Caco-2 (cell line): Measurements from ENCODE around the gene TNNI3. TPM values are rescaled to one million over a fixed set of nuclear protein-coding genes. Genes with fewer than 3 reads are reported as not detected.
A peak's percentile ranks its signal among the peaks of the same experiment; 100 is the strongest.

Source experiments
- BruUV-seq: library from RNA; stranded (reverse); fragments of 400-500 nt; replicated peaks from 2 replicates; lab custom pipeline; 2021; lab: Mats Ljungman, UMichigan
- CTCF ChIA-PET: fragments of 300-600 bp; sonication (Branson Sonifier 250); formaldehyde crosslinking; loops from one replicate; lab custom pipeline; 2022; ENCODE audit warnings: antibody characterized with exemption; lab: Charles Lee
- POLR2A ChIA-PET: fragments of 300-600 bp; sonication (Branson Sonifier 250); formaldehyde crosslinking; loops from one replicate; lab custom pipeline; 2022; ENCODE audit warnings: antibody characterized with exemption; lab: Charles Lee
- DNase-seq, 2 experiments: peaks; one replicate each; pipeline versions ENCODE4 v3.0.0 to v3.0.0-alpha.2; 2020 to 2022
- H3K27me3 ChIP-seq: replicated peaks from 2 replicates; pipeline ENCODE4 v1.6.0; 2011; ENCODE audit warnings: low read length; ENCODE audit not compliant: control insufficient read depth, insufficient read depth
- H3K36me3 ChIP-seq: 2 replicates; pipeline ENCODE4 v1.5.1; 2011; ENCODE audit warnings: low read length; ENCODE audit not compliant: control insufficient read depth, insufficient read depth
- H3K4me1 ChIP-seq: fragments of 250-450 bp; sonication (Bioruptor Pico); 2 replicates; pipeline ENCODE4 v1.5.1; 2020; ENCODE audit warnings: mild to moderate bottlenecking
- H3K4me3 ChIP-seq: 2 replicates; pipeline ENCODE4 v1.5.1; 2011; ENCODE audit warnings: low read depth, mild to moderate bottlenecking, control low read depth, low read length
- H3K9me3 ChIP-seq: fragments of 250-450 bp; sonication (Bioruptor Pico); 2 replicates; pipeline ENCODE4 v1.5.1; 2020; ENCODE audit warnings: mild to moderate bottlenecking, moderate library complexity
- H3K27ac Mint-ChIP-seq: one replicate; pipeline ENCODE4 v1.8.0; 2022; ENCODE audit warnings: mixed read lengths; ENCODE audit not compliant: unreplicated experiment
- H3K27me3 Mint-ChIP-seq: one replicate; pipeline ENCODE4 v1.8.0; 2022; ENCODE audit warnings: mixed read lengths; ENCODE audit not compliant: insufficient read depth, unreplicated experiment
- H3K36me3 Mint-ChIP-seq: one replicate; pipeline ENCODE4 v1.8.0; 2022; ENCODE audit warnings: mild to moderate bottlenecking, mixed read lengths; ENCODE audit not compliant: insufficient read depth, unreplicated experiment
- H3K4me1 Mint-ChIP-seq: one replicate; pipeline ENCODE4 v1.8.0; 2022; ENCODE audit warnings: low read depth, mixed read lengths; ENCODE audit not compliant: unreplicated experiment
- H3K4me3 Mint-ChIP-seq: one replicate; pipeline ENCODE4 v1.8.0; 2022; ENCODE audit warnings: mild to moderate bottlenecking, moderate library complexity, mixed read lengths; ENCODE audit not compliant: unreplicated experiment
- H3K9me3 Mint-ChIP-seq: one replicate; pipeline ENCODE4 v1.8.0; 2022; ENCODE audit warnings: mixed read lengths; ENCODE audit not compliant: unreplicated experiment
- CTCF ChIP-seq, 2 experiments: fragments of 200-600 bp in 1 of 2; IDR thresholded peaks; 1 replicate in 1 of 2; 2 replicates in 1 of 2; pipeline versions ENCODE4 v1.5.1 to v1.8.0; 2011 to 2022; ENCODE audit warnings: antibody characterized with exemption in 1 of 2, control low read depth in 1 of 2, inconsistent platforms in 1 of 2, low read depth in 1 of 2, low read length in 1 of 2, mild to moderate bottlenecking in 1 of 2, moderate library complexity in 1 of 2; ENCODE audit not compliant: insufficient read depth in 1 of 2, severe bottlenecking in 1 of 2, unreplicated experiment in 1 of 2
- intact Hi-C: fragments of 100-400 bp; cut with micrococcal nuclease; formaldehyde crosslinking; loops from one replicate; pipeline ENCODE4 v1.10.0; 2022; ENCODE audit not compliant: unreplicated experiment
- total RNA-seq: library from RNA; stranded (reverse); gene quantifications from 2 replicates; pipeline ENCODE4 v1.2.3, GENCODE V29; 2022

The TNNI3 gene
- total RNA-seq, 1 experiment from 2014 or later, result 2.9 TPM

GRCh38 chr19:55175117-55175867 is 17.8 kb upstream of the TNNI3 start:
- H3K27ac Mint-ChIP-seq, result no peak overlapping the region
- H3K27me3 ChIP-seq, result no peaks in the 10 kb centered on the region
- no peaks in the 10 kb centered on the region for H3K36me3 ChIP-seq
- intact Hi-C loops, result no loop called here
- H3K9me3 Mint-ChIP-seq, result no peaks in the 10 kb centered on the region
- H3K9me3 ChIP-seq, result no peaks in the 10 kb centered on the region
- peaks cover 26% of the 10 kb centered on the region for H3K4me1 Mint-ChIP-seq
- no peaks in the 10 kb centered on the region for H3K36me3 Mint-ChIP-seq
- no peak for DNase-seq
- ChIA-PET CTCF (interaction anchor here (0.6 kb wide), 1 partner anchor 33 kb away, joined by 3 read pairs; no protein-coding TSS in a partner anchor), POLR2A (no interaction called here)
- no peak for TF ChIP-seq CTCF (IDR thresholded peaks at IDR 0.05; ENCODE audit: insufficient read depth in 1 of 2, low read depth in 1 of 2, low read length in 1 of 2, severe bottlenecking in 1 of 2, unreplicated experiment in 1 of 2)
- H3K4me3 Mint-ChIP-seq, result no peak overlapping the region
- peaks cover 16% of the 10 kb centered on the region; the same call in 1 of the 2 replicates for H3K4me1 ChIP-seq
- no peak overlapping the region for H3K4me3 ChIP-seq
- peaks cover 32% of the 10 kb centered on the region for H3K27me3 Mint-ChIP-seq
- no TSS peak for BruUV-seq

GRCh38 chr19:55174425-55175116 is 17.0 kb upstream of the TNNI3 start:
- H3K27me3 Mint-ChIP-seq, result peaks cover 35% of the 10 kb centered on the region
- no peak for DNase-seq
- H3K9me3 Mint-ChIP-seq, result no peaks in the 10 kb centered on the region
- ChIA-PET CTCF (no interaction called here), POLR2A (no interaction called here)
- no peak overlapping the region for H3K27ac Mint-ChIP-seq
- peaks cover 21% of the 10 kb centered on the region for H3K4me1 Mint-ChIP-seq
- H3K27me3 ChIP-seq, result no peaks in the 10 kb centered on the region
- H3K9me3 ChIP-seq, result no peaks in the 10 kb centered on the region
- intact Hi-C loops, result loop anchor here (5.0 kb wide), 1 partner anchor 33 kb away; the partner anchor contains the start of gene PTPRH
- H3K36me3 ChIP-seq, result no peaks in the 10 kb centered on the region
- no TSS peak for BruUV-seq
- peak overlapping the region; percentile 76 for H3K4me3 Mint-ChIP-seq
- no peak for TF ChIP-seq CTCF (IDR thresholded peaks at IDR 0.05; ENCODE audit: insufficient read depth in 1 of 2, low read depth in 1 of 2, low read length in 1 of 2, severe bottlenecking in 1 of 2, unreplicated experiment in 1 of 2)
- H3K4me3 ChIP-seq, result no peak overlapping the region
- no peaks in the 10 kb centered on the region for H3K36me3 Mint-ChIP-seq
- peaks cover 8% of the 10 kb centered on the region; the same call in 1 of the 2 replicates for H3K4me1 ChIP-seq

GRCh38 chr19:55173714-55174409 is 16.3 kb upstream of the TNNI3 start:
- Mint-ChIP-seq H3K4me3 (peak overlapping the region; percentile 76), H3K4me1 (peaks cover 14% of the 10 kb centered on the region), H3K36me3 (no peaks in the 10 kb centered on the region), H3K9me3 (no peaks in the 10 kb centered on the region), H3K27me3 (peaks cover 37% of the 10 kb centered on the region), H3K27ac (no peak overlapping the region)
- no peaks in the 10 kb centered on the region for H3K27me3 ChIP-seq
- CTCF ChIA-PET, result interaction anchor here (0.6 kb wide), 2 partner anchors 13 to 288 kb away, joined by 3 to 5 read pairs; partner anchors contain the start of gene ISOC2
- peak; percentile 83 to 87 for DNase-seq
- POLR2A ChIA-PET, result no interaction called here
- no peak for TF ChIP-seq CTCF (IDR thresholded peaks at IDR 0.05; ENCODE audit: insufficient read depth in 1 of 2, low read depth in 1 of 2, low read length in 1 of 2, severe bottlenecking in 1 of 2, unreplicated experiment in 1 of 2)
- H3K4me1 ChIP-seq, result peaks cover 1% of the 10 kb centered on the region; the same call in 1 of the 2 replicates
- no peaks in the 10 kb centered on the region for H3K36me3 ChIP-seq
- no peaks in the 10 kb centered on the region for H3K9me3 ChIP-seq
- H3K4me3 ChIP-seq, result peak overlapping the region; percentile 37
- intact Hi-C loops, result loop anchor here (5.0 kb wide), 1 partner anchor 33 kb away; the partner anchor contains the start of gene PTPRH
- BruUV-seq, result no TSS peak
